ENCODE measurements around the gene CLGN.
"Not testable (repeated sequence)": the region's sequence is repeated elsewhere in the genome, so short reads cannot be mapped to it uniquely, and the experiment has no call there.

The CLGN gene

GRCh38 chr4:140427106-140427918, at the start of gene CLGN:
Gene CLGN (minus strand): TSS chr4:140427648. CDS start chr4:140413078, 14,570 bp downstream.
- DNase-seq, result peak in 47 of 51 donors; percentile 4 to 81 (median 40)

- DNase-seq, result no peak
These were observed 44.7 kb upstream of the CLGN start for GRCh38 chr4:140472156-140472555.

GRCh38 chr4:140469791-140470733, 42.6 kb upstream of the CLGN start:
- no peak for DNase-seq

GRCh38 chr4:140466146-140466545, 38.7 kb upstream of the CLGN start:
- DNase-seq, result no peak

- DNase-seq, result no peak
These were observed 36.2 kb upstream of the CLGN start for GRCh38 chr4:140463614-140464013.

GRCh38 chr4:140463182-140463581, 35.7 kb upstream of the CLGN start:
- DNase-seq, result no peak

- no peak for DNase-seq
These were observed 22.9 kb upstream of the CLGN start for GRCh38 chr4:140450352-140450751.

GRCh38 chr4:140448830-140449229, 21.4 kb upstream of the CLGN start:
- no peak for DNase-seq

- DNase-seq, result no peak
These were observed 20.7 kb upstream of the CLGN start for GRCh38 chr4:140448162-140448561.

GRCh38 chr4:140444347-140444746, 16.9 kb upstream of the CLGN start:
- not testable (repeated sequence) for DNase-seq

- DNase-seq, result no peak
These were observed 12.2 kb upstream of the CLGN start for GRCh38 chr4:140439644-140440142.

GRCh38 chr4:140427919-140428471, 547 bp upstream of the CLGN start:
- no peak for DNase-seq

- DNase-seq, result peak in 10 of 51 donors; percentile 0 to 34 (median 22)
These were observed 790 bp downstream of the CLGN start for GRCh38 chr4:140426610-140427105.

- no peak for DNase-seq
These were observed 4.3 kb downstream of the CLGN start for GRCh38 chr4:140423106-140423505.

- DNase-seq, result not testable (repeated sequence)
These were observed 14.1 kb downstream of the CLGN start for GRCh38 chr4:140413130-140413969.

GRCh38 chr4:140408974-140409373, 18.5 kb downstream of the CLGN start:
- DNase-seq, result no peak

GRCh38 chr4:140406292-140406691, 21.2 kb downstream of the CLGN start:
- DNase-seq, result no peak

- no peak for DNase-seq
These were observed 27.3 kb downstream of the CLGN start for GRCh38 chr4:140400111-140400510.

GRCh38 chr4:140395668-140396067, 31.8 kb downstream of the CLGN start:
- DNase-seq, result no peak

GRCh38 chr4:140388015-140388414, 39.4 kb downstream of the CLGN start:
- DNase-seq, result no peak

GRCh38 chr4:140382732-140383131, 44.7 kb downstream of the CLGN start:
- DNase-seq, result no peak
